ENCODE data around the gene STPG1.
"Not testable (repeated sequence)": the region's sequence is repeated elsewhere in the genome, so short reads cannot be mapped to it uniquely, and the experiment has no call there.

STPG1 gene, protein sequence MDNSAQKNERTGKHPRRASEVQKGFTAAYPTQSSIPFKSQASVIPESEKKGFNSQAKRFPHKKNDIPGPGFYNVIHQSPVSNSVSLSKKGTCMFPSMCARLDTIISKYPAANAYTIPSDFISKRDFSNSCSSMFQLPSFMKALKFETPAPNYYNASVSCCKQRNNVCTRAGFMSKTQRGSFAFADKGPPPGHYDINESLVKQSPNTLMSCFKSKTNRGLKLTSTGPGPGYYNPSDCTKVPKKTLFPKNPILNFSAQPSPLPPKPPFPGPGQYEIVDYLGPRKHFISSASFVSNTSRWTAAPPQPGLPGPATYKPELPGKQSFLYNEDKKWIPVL

DNA sequence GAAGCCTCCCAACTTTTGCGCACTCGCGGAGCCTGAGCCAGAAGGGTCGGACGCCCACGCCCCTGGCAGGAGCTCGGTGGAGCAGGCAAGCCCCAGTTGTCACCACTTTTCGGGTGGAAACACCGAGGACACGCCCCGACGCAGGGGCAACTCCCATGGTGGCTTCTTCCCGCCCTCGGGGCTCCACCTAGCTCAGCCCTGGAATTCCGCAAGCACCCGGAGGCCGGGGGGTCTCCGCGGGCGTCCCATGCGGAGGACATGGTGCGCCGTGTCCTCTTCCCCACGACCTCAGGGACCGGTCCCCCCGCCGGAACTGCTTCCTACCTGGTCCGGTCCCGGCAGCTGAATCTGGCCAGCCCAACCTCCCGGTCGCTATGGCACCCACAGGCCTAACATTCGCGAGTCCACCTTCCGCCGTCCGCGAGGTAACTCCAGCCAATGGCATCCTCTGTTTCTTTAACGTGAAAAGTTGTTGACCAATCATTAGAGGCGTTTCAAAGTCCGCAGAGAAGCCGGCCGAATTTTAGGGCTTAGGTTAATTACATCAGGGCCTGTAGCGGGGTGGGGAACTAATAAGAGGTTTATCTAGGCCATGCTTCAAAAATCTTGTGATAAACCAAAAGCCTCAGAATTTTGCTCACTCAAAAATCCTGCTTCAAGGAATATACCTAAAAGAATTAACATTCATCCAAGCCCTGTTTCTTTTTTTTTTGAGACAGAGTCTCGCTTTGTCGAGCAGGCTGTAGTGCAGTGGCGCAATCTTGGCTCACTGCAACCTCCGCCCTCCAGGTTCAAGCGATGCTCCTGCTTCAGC, at the start of gene STPG1:
TSS of gene STPG1 (minus strand) at position 433 of the 814 bp plus-strand sequence. CDS start 12,394 bp downstream, outside the sequence.
- DNase-seq: peak; percentile 90

DNA sequence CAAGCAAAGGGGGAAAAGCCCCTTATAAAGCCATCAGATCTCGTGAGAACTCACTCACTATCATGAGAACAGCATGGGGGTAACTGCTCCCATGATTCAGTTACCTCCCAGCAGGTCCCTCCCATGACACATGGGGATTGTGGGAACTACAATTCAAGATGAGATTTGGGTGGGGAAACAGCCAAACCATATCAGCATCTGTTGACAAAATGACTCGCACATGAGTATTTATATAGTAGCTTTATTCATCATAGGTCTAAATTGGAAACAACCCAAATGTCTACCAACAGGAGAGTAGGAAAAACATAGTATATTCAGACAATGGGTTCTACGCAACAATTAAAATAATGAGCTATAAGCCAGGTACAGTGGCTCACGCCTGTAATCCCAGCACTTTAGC, 48.5 kb upstream of the STPG1 start:
- DNase-seq: not testable (repeated sequence)

DNA sequence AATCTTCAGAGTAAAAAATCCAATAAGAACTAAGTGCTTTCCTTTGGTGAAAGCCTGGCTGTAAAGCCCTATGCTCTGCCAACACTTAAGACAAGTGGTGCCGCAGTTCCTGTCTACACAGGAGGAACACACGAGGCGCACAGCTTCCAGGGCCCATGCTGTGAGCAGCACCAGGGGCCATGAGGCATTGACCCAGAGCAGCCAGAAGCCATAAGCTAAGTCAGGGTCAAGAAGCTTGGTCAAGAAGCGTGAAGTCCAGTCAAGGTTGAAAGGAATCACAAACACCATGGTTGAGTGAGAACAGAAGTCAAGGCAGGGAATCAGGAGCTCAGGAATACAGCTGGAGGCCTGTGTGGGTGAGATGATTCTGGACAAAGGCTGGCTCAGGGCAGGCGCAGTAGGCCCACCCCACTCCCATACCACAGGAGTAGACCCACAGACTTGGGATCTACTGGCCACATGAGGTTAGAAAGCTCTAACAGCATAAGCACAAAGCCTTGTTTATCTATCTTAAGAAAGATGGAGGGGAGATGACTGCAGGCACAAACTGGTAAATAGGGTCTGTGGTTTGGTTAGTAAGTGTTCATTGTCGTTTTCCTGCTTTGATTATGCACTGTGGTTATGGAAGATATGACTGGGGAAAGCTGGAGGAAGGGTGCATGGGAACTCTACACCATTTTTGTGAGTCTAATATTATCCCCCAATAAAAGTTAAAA, 46.1 kb upstream of the STPG1 start:
- no peak for DNase-seq

DNA sequence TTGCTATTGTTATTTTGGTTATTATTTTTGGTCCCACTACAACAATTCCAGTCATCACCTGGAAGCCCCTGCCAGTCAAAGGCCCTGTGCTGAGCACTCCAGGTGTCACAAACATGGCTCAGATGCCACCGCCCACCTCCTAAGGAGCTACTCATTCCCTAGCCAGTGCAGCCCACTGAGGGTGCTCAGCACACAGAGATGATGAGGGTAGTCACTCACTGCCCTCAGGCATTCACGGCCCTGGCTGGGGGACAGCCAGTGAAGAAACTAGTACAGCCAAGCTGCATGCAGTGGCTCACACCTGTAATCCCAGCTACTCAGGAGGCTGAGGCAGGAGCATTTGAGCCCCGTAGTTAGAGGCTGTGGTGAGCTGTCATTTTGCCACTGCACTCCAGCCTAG, 44.3 kb upstream of the STPG1 start:
- no peak for DNase-seq

DNA sequence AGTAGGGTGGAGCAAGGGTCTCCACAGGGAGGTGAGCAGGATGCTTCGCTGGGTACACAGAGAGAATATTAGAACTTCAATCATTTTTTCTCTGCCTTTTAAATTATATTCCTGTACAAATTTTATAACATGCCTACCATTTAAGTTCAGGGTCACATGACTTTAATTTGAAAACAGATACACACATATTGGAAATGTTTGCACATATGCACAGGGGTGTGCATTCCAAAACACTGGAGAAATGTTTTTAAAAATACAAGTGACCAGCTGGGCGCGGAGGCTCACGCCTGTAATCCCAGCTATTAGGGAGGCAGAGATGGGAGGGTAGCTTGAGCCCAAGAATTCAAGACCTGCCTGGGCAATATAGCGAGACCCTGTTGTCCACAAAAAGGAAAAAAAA, 41.7 kb upstream of the STPG1 start:
- DNase-seq: no peak

DNA sequence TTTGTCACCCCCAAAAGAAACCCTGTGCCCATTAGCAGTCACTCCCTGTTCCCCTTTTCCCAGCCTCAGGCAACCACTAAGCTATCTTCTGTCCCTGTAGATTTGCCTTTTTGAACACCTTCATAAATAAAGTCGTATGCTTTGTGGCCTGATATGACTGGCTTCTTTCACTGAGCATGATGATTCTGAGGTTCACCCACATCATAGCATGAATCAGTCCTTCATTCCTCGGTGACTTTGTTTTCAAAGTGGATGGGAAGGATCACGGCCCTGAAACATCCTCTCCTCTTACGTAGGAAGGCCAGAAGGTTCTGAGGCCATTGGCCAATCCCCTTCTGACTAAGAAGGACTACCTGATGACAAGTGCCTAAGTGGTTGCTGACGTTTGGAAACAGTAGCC, 41.1 kb upstream of the STPG1 start:
- no peak for DNase-seq

DNA sequence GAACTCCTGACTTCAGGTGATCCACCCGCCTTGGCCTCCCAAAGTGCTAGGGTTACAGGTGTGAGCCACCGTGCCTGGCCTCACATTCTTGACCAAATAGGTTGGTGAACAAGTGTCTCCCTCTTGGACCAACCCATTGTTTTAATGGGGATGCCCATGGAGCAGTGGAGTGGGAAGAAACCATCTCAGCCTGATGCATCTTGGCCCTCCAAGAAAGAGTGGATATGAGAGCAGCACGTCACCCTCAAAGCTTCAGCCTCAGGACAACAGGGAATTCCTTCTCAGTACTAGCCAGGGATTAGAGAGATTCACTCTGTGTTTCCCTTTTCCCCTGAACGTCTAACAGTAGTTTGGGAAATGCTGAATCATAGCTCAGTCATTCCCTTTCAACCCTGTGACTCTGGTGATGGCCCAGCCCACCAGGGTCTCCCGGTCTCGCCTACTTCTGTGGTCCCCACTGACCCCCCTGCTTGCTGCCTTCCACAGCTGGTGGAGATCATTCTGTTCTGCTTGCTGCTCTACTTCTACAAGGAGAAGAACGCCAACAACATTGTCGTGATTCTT, 39.4 kb upstream of the STPG1 start:
- no peak for DNase-seq

DNA sequence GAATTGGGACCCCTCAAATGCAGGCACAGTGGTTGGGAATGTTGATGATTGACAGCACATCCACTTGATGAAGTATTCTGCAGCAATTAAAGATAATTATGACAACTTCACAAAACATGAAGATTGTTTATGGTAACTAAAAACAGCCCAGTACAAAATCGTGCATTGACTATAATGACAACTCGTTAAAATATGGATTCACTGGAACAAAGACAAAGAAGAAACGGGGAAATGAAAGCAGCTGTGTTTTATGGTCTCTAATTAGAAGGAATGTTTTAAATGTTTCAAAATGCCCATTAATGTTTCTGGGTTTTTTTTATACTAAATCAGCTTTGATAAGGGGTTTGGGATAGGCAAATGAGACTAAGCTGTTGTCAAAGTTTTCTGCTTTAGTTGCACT, 38.2 kb upstream of the STPG1 start:
- no peak for DNase-seq

DNA sequence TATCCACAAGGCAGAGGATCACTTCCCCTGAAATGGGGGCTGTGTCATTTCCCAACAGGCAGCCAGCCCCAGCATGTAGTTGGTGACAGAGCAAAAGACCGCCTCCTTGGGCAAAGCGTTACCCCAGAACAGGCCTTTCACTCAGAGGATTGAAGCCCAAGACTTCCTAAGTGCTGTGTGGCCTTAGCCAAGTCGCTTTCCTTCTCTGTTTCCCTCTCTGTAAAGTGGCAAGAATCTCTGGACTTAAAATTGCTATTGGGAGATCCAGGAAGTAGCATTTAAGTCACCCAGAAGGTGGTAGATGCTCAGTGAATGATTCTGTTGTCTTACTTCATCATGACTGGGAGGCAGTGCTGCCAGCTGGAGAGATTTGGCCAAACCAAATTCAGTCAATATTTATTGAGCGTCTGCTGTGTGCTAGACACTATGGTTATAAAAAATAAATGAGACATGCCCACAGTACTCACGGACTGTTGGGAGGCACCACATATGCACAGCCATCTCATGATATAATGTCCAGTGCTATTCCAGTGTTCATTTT, 37.3 kb upstream of the STPG1 start:
- no peak for DNase-seq

DNA sequence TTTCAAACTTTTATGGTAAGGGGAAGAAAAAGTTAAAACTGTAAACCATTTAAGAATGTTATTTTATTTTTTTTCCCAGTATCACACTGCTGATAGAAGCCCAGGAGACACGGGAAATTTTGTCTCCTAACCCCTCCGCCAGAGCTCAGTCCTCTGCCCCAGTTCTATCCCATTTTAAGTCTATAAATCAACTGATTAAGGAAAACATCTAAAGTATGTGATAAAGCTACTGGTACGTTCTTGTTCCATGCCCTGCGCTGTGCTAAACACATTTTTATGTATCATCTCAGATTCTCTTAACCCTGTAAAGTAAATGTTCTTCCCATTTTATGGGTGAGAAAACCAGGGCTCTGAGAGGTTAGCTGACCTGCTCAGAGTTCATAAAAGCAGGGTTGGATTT, 36.7 kb upstream of the STPG1 start:
- DNase-seq: no peak

DNA sequence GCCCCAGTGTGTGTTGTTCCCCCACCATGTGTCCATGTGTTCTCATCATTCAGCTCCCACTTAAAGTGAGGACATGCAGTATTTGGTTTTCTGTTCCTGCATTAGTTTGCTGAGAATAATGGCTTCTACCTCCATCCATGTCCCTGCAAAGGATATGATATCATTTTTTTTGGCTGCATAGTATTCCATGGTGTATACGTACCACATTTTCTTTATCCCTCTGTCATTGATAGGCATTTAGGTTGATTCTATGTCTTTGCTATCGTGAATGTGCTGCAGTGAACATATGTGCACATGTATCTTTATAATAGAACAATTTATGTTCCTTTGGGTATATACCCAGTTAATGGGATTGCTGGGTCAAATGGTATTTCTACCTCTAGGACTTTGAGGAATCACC, 32.9 kb upstream of the STPG1 start:
- not testable (repeated sequence) for DNase-seq

DNA sequence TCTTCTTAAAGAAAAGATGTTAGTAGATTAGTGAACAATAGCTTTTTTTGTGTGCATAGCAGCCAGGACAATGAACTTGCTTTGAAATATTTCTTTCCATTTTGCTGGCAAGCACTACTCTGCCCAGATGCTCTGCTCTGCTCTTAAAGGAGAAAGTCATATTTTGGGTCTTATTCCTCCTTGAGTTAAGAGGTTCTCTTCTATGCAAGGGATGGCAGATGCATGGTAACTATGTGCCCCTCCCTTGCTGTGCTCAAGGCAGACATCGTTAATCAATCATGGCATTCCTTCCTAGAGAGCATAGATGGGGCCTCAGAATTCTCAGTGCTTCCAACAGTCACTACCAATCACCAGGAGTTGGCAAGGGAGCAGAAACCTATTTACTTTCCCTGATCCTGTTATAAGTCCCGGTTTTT, 29.7 kb upstream of the STPG1 start:
- DNase-seq: no peak

DNA sequence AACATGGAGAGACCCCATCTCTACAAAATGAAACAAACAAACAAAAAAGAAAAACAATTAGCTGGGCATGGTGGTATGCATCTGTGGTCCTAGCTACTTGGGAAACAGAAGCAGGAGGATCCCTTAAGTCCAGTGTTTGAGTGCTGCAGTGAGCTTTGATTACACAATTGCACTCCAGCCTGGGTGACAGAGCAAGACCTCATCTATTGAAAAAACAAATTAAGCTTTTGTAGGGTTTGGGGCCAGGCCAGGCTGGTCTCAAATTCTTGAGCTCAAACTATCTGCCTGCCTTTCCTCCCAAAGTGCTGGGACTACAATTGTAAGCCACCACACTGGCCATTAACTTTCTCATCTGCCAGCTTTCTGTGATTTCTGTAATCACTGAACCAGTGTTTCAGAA, 29.2 kb upstream of the STPG1 start:
- no peak for DNase-seq

DNA sequence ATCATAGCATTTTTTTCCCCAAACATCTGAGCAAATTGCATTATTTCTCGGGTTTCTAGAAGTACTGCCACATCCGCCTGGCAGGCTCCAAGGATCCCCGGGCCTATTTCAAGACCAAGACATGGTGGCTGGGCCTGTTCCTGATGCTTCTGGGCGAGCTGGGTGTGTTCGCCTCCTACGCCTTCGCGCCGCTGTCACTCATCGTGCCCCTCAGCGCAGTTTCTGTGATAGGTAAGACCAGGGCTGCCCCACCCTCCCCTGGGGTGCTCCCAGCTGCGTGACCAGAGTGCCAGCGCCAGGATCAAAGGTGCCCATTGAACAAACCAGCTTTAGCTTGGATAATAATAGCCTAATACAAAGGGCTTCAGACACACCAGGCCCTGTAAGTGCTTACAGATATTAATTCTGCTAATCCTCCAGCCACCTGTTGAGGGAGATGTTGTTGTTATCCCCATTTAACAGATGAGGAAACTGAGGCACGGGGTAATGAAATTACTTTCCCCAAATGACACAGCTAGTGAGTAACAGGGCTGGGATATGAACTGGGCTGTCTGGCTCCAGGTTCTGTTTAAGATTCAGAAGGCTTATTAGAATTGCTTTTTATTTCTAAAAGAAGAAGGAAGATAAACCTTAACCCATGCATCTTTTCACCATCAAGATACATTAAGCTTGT, 28.6 kb upstream of the STPG1 start:
- DNase-seq: no peak

DNA sequence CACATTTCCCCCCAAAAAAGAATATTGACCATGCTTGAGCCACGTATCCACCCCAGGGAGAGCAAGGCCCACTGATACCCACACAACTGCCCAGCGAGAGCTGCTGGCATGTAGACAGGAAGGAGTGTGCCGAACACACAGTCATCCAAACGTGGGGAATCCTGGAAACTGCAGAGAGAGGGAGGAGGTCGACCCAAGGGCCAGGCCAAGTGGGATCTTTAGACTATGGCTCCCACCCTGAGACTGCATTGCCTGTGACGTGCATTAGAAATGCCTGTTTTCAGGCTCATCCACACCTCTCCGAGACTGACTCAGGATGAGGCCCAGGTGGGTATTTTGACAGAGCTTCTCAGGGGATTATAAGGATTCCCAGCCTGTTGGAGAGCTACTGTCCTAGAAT, 27.9 kb upstream of the STPG1 start:
- no peak for DNase-seq

DNA sequence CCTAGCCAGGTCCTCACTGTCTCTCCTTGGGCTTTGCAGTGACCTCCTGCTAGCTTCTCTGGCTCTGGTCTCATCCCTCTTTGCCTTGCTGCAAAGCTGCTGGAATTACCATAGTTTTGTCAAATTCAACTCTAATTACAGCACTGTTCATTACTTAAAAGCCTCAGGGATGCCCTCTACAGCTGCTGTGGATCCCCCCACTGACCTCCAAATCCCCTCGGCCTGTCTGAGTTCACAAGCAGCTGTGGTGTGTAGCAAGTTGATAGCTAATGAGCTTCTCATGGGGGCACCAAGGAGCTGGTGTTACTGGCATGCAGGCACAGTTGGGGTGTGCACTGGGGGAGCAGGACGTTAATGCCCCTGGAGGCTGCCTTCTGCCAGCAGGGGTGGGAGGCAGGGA, 26.9 kb upstream of the STPG1 start:
- no peak for DNase-seq

DNA sequence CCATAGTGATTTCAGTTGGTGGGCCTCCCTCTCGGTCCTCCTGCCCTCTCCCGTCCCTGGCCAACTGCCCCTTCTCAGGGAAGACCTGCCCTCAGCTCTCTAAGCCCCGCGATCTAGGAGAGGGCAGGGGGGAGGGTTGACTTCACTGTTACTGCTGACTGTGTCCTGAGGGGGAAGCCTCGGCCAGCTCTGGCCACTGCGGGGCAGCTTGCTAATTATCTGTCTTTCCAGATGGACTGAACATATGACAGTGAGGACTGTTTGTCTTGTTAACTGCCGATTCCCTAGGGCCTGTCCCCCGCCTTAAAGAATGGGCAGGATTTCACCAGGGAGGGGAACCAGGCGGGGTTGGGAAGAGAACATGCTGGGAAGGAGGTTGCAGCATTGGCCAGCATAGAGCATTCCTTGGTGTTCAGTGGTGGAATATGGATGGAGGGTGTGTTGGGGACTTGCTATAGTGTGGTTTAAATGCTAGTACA, 24.9 kb upstream of the STPG1 start:
- DNase-seq: no peak

DNA sequence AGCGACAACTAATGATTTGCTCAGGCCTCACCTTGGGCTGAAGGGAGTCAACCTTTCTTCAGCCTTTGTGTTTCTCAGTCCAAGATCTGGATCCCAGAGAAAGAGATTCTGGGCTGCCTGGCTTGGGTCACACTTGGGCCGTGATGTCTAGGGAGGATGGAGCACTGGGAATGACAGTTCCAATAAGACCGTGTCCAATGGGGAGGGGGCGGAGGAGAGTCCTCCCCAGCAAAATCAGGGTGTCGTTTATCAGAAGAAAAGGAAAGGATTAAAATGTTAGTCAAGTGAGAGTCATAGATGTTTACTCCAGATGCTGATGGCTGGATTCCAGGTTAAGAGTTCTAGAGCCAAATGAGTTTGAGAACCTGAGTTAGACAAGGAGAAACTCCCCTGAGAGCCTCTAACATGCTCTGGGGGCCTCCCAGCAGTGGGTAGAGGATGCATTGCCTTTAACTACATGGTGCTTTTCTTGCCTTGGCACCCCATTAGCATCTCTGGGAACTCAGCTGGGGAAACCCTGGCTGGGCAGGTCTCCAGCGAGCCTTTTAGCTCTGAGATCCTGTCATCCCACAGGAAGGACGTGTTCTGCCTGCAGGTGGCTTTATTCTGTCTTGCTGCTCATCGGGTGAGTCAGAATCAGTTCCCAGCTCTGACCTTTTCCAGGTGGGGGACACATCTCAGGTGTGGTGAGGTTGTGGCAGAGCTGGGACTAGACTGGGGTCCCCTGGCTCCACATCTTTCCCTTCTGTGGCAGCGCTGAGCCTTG, 24.2 kb upstream of the STPG1 start:
- no peak for DNase-seq

DNA sequence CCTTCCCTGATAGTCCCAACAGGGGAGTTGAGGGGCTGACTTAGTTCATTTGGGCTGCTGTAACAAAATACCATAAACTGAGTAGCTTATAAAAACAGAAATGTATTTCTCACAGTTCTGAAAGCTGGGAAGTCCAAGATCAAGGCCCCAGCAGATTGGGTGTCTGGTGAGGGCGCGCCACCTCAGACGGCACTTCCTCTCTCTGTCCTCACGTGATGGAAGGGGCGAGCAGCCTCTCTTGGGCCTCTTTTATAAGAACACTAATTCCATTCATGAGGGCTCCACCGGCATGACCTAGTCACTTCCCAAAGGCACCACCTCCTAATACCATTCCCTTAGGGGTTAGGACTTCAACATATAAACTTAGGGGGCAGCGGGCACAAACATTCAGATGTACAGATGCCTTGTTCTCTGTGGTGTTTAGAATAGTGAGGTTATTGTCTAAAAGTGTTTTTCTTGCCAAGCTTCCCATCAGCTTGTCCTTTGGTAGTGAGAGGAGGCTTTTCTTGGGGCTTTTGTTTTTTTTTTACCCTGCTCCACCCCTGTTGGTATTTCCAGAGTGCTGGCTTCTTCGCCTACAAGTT, 22.3 kb upstream of the STPG1 start:
- DNase-seq: no peak

DNA sequence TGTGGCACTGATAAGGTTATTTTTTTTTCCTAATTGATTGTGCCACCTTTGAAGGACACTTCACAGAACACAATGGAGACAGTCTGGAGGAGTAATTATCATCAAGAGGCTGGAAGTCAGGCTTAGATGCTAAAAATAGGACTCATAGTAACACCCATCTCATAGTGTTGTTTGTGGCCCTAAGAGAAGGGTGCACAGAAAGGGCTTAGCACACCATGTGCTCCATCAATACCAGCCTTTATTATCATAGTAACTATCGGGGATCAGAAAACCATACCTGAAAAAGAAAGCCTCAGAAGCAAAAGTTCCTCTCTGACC, 13.9 kb upstream of the STPG1 start:
- no peak for DNase-seq

Measured in activated CD4-positive, alpha-beta T cell treated with anti-CD3 and anti-CD28 coated beads, Interleukin-2, amount 50 U/mL, for 16 hours (primary cell).